Spleen (tissue), 11 donors: ENCODE results near the gene AK9. TPM values are rescaled to one million over a fixed set of nuclear protein-coding genes. Genes with fewer than 3 reads are reported as not detected.
"Not testable (repeated sequence)": the region's sequence is repeated elsewhere in the genome, so short reads cannot be mapped to it uniquely, and the experiment has no call there.

Experiments
- DNase-seq: peaks from one replicate; pipeline ENCODE4 v3.0.0-alpha.2; 2020
- H3K27ac ChIP-seq, 8 donors: fragments of 200-600 bp; sonication (generic) in 7 of 8; 1 replicate in 4 of 8; 2 replicates in 4 of 8; pipeline versions ENCODE4 v1.5.0 to v1.8.0; 2016 to 2021; ENCODE audit warnings: inconsistent platforms in 4 of 8, mild to moderate bottlenecking in 4 of 8, moderate library complexity in 1 of 8
- H3K27me3 ChIP-seq, 7 donors: fragments of 200-600 bp; sonication (generic) in 6 of 7; replicated peaks in 1 of 7; 1 replicate in 4 of 7; 2 replicates in 3 of 7; pipeline versions ENCODE4 v1.5.0 to v1.8.0; 2016 to 2021; ENCODE audit warnings: inconsistent platforms in 3 of 7, mild to moderate bottlenecking in 1 of 7
- H3K36me3 ChIP-seq, 6 donors: fragments of 200-600 bp; sonication (generic) in 5 of 6; 1 replicate in 4 of 6; 2 replicates in 2 of 6; pipeline versions ENCODE4 v1.5.0 to v1.8.0; 2016 to 2021; ENCODE audit warnings: inconsistent platforms in 2 of 6
- H3K4me1 ChIP-seq, 6 donors: fragments of 200-600 bp; sonication (generic) in 5 of 6; 1 replicate in 3 of 6; 2 replicates in 3 of 6; pipeline versions ENCODE4 v1.5.0 to v1.8.0; 2016 to 2021; ENCODE audit warnings: inconsistent platforms in 3 of 6
- H3K4me3 ChIP-seq, 8 donors: fragments of 200-600 bp; sonication (generic) in 7 of 8; 1 replicate in 4 of 8; 2 replicates in 4 of 8; pipeline versions ENCODE4 v1.5.0 to v1.8.0; 2016 to 2021; ENCODE audit warnings: inconsistent platforms in 4 of 8, mild to moderate bottlenecking in 4 of 8, moderate library complexity in 2 of 8
- H3K9me3 ChIP-seq, 8 donors: fragments of 200-600 bp; sonication (generic) in 7 of 8; 1 replicate in 4 of 8; 2 replicates in 4 of 8; pipeline versions ENCODE4 v1.5.0 to v1.8.0; 2016 to 2021; ENCODE audit warnings: inconsistent platforms in 4 of 8
- POLR2A ChIP-seq, 3 donors: fragments of 450-650 bp; IDR thresholded peaks; one replicate each; pipeline ENCODE4 v1.5.1; 2017; ENCODE audit warnings: antibody characterized with exemption in 3 of 3, mild to moderate bottlenecking in 1 of 3
- POLR2AphosphoS5 ChIP-seq, 3 donors: sonication (generic); formaldehyde crosslinking; IDR thresholded peaks; one replicate each; pipeline ENCODE4 v1.5.1; 2017; ENCODE audit warnings: antibody characterized with exemption in 3 of 3
- WGBS, 5 donors: extraction: QIAGEN DNeasy Blood & Tissue Kit in 3 of 5; methylation state at CpG; one replicate each; pipeline versions ENCODE4 v1.1.5 to v1.1.7; 2013 to 2018; 5-methylcytosine and 5-hydroxymethylcytosine counted together
- intact Hi-C: fragments of 100-400 bp; cut with DNase I; formaldehyde crosslinking; loops from one replicate; pipeline ENCODE4 v1.15.0; 2023; ENCODE audit warnings: low total_unique reads
- polyA plus RNA-seq, 3 donors: library from polyadenylated mRNA; stranded (reverse); fragments of 200-250 nt; gene quantifications; one replicate each; pipeline ENCODE4 v1.2.1, GENCODE V29; 2013
- total RNA-seq, 7 donors: library from RNA; depleted of rRNA in 3 of 7; stranded (reverse); fragments of >200 nt in 3 of 7; fragmentation: NEBNext Ultra II Directional in 4 of 7; extraction: Animal tissue kit (Norgen Biotek cat#: 25700) in 4 of 7; gene quantifications; one replicate each; pipeline versions ENCODE4 v1.1.0 to v1.2.1, GENCODE V29; 2016 to 2021
- TF ChIP-seq, protein P1 (sequence below), 11 experiments: fragments of 200-600 bp in 7 of 11; fragments of 450-650 bp in 4 of 11; sonication (generic) in 4 of 11; IDR thresholded peaks in 8 of 11; conservative IDR thresholded peaks in 3 of 11; 1 replicate in 7 of 11; 2 replicates in 4 of 11; pipeline versions ENCODE4 v1.4.0 to v1.8.0; 2016 to 2021; ENCODE audit warnings: antibody characterized with exemption in 11 of 11, inconsistent platforms in 4 of 11, mild to moderate bottlenecking in 1 of 11
- donor health status: healthy with polysubstance abuse.
- donor health status: DM: no; HTN: no; CAD: no; lungs with moderate emphysema.
- donor health status: DM: no; HTN: no; CAD: no.
- donor health status: Bipolar disorder and iron deficiency.
- donor health status: healthy.
- donor health status: DM: no; HTN: no; CAD: no.
- donor health status: DM: yes; HTN: yes; CAD: no.

AK9 gene
- total and polyA plus RNA-seq, 10 donors: 3.8 to 24.9 (median 11.5) TPM

DNA sequence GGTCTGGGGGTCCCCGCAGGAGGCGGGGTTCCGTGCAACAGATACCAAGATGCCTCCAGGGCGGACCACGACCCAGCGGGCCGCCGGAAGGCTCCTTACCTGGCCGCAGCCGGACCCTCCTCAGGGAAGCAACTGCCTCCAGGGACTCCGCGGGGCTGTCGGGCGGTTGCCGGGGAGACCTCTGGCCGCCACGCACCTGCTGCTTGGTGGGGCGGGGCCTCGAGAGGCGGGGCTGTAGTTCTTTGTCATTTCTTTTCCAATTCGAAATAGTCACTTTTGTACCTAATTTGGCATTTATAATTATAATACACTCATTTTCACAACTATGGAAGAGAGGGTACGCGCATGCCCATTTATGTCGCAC lies 647 bp downstream of the AK9 start:
- peak; percentile 94 for DNase-seq
- WGBS, 5 donors: 0 to 2% (median 1%) methylated on average over 24 of the region's 24 CpGs
- Histone ChIP-seq H3K4me1 (peaks cover 14 to 50% (median 34%) of the 10 kb centered on the region in 6 donors), H3K27ac (peak overlapping the region; percentile 70 to 92 (median 89)), H3K4me3 (peak overlapping the region; percentile 67 to 100 (median 88)), H3K27me3 (no peaks in the 10 kb centered on the region), H3K36me3 (peaks cover 0 to 3% (median 0%) of the 10 kb centered on the region in 6 donors), H3K9me3 (no peaks in the 10 kb centered on the region)
- intact Hi-C loops: no loop called here
- no peak for TF ChIP-seq POLR2A (IDR thresholded peaks at IDR 0.05)
- TF ChIP-seq POLR2AphosphoS5 (IDR thresholded peaks at IDR 0.05): peak in 1 of 3 donors; percentile 9
- TF ChIP-seq, protein P1, sequence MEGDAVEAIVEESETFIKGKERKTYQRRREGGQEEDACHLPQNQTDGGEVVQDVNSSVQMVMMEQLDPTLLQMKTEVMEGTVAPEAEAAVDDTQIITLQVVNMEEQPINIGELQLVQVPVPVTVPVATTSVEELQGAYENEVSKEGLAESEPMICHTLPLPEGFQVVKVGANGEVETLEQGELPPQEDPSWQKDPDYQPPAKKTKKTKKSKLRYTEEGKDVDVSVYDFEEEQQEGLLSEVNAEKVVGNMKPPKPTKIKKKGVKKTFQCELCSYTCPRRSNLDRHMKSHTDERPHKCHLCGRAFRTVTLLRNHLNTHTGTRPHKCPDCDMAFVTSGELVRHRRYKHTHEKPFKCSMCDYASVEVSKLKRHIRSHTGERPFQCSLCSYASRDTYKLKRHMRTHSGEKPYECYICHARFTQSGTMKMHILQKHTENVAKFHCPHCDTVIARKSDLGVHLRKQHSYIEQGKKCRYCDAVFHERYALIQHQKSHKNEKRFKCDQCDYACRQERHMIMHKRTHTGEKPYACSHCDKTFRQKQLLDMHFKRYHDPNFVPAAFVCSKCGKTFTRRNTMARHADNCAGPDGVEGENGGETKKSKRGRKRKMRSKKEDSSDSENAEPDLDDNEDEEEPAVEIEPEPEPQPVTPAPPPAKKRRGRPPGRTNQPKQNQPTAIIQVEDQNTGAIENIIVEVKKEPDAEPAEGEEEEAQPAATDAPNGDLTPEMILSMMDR (IDR thresholded peaks at IDR 0.05 in 8 of 11, conservative IDR thresholded peaks at IDR 0.05 in 3 of 11): no peak

DNA sequence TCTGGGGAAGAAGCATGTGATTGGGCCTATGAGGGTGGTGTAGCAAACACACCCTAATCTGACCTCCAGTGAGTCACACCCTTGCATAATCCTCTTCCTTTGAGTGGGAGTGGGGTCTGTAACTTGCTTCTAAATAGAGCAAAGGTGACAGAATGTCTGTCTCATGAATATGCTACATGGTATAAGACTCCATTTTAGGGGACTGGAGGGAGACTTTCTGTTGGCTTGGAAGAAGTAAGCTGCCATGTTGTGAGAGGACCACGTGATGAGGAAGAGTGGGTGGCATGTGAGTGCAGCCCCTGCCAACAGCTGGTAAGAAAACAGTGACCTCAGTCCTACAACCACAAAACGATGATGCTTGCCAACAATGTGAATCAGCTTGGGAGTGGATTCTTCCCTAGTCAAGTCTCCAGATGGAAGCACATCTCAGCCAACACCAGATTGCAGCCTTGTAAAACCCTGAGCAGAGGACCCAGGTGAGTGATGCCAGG lies 3.7 kb downstream of the AK9 start:
- H3K9me3 ChIP-seq: peaks cover 0 to 5% (median 0%) of the 10 kb centered on the region in 8 donors
- no peak overlapping the region for H3K4me3 ChIP-seq
- intact Hi-C loops: no loop called here
- 49 to 71% (median 61%) methylated on average over 2 of the region's 2 CpGs for WGBS, 5 donors
- H3K27me3 ChIP-seq: no peaks in the 10 kb centered on the region
- no peak overlapping the region for H3K27ac ChIP-seq
- TF ChIP-seq, protein P1 (IDR thresholded peaks at IDR 0.05 in 8 of 11, conservative IDR thresholded peaks at IDR 0.05 in 3 of 11): no peak
- TF ChIP-seq POLR2AphosphoS5 (IDR thresholded peaks at IDR 0.05) (no peak), POLR2A (IDR thresholded peaks at IDR 0.05) (no peak)
- DNase-seq: no peak
- no peaks in the 10 kb centered on the region for H3K36me3 ChIP-seq
- H3K4me1 ChIP-seq: peaks cover 4 to 26% (median 18%) of the 10 kb centered on the region in 6 donors

DNA sequence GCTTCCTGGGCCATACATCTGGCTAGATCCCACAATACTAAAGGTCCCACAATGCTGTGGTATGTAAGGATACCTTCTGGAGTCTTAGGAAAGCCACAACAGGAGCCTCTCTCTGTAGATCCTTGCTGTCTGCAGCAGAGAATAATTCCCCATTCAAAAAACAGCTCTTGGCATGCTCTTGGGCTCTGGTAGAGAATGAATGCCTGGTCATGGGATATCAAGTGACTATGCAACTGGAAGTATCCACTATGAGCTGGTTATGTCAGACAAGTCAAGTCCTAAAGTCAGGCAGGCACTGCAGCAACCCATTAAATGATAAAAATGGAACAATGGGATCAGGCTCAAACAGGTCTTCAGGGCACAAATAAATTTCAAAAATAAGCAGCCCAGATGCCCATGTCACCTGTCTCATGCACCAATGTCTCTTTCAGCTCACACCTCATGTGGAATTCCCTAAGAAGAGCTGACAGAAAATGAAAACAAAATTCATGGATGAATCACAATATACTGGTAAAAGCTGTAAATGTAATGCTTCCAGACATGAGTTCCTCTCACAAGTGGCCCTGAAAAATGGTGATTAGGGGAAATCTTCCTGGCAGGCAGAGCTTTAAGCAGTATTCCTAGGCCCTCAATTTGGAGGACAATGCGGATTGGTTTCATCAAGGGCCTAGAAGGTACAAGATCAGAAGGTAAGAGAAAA lies 4.3 kb downstream of the AK9 start:
- intact Hi-C loops: no loop called here
- TF ChIP-seq POLR2AphosphoS5 (IDR thresholded peaks at IDR 0.05): no peak
- TF ChIP-seq, protein P1 (IDR thresholded peaks at IDR 0.05 in 8 of 11, conservative IDR thresholded peaks at IDR 0.05 in 3 of 11): no peak
- TF ChIP-seq POLR2A (IDR thresholded peaks at IDR 0.05): no peak
- Histone ChIP-seq H3K4me3 (no peak overlapping the region), H3K4me1 (peaks cover 0 to 20% (median 12%) of the 10 kb centered on the region in 6 donors), H3K27me3 (no peaks in the 10 kb centered on the region), H3K27ac (no peak overlapping the region), H3K36me3 (no peaks in the 10 kb centered on the region), H3K9me3 (peaks cover 0 to 5% (median 0%) of the 10 kb centered on the region in 8 donors)
- WGBS, 5 donors: 82 to 98% (median 95%) methylated on average over 1 of the region's 1 CpG
- DNase-seq: no peak

DNA sequence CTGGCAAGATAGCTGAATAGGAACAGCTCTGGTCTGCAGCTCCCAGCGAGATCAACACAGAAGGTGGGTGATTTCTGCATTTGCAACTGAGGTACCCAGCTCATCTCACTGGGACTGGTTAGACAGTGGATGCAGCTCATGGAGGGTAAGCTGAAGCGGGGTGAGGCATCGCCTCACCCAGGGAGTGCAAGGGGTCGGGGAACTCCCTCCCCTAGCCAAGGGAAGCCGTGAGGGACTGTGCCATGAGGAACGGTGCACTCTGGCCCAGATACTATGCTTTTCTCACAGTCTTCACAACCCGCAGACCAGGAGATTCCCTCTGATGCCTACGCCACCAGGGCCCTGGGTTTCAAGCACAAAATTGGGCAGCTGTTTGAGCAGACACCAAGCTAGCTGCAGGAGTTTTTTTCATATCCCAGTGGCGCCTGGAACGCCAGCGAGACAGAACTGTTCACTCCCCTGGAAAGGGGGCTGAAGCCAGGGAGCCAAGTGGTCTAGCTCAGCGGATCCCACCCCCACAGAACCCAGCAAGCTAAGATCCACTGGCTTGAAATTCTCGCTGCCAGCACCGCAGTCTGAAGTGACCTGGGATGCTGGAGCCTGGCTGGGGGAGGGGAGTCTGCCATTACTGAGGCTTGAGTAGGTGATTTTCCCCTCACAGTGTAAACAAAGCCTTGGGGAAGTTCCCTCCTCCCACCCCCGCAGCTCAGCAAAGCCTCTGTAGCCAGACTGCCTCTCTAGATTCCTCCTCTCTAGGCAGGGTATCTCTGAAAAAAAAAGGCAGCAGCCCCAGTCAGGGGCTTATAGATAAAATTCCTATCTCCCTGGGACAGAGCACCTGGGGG lies 12.1 kb downstream of the AK9 start:
- H3K4me1 ChIP-seq, H3K4me3 ChIP-seq, intact Hi-C loops, H3K9me3 ChIP-seq, H3K27me3 ChIP-seq, H3K27ac ChIP-seq, H3K36me3 ChIP-seq: not testable (repeated sequence)
- WGBS, 5 donors: 77 to 84% (median 79%) methylated on average over 13 to 15 of the region's 15 CpGs
- peak; percentile 31 for DNase-seq
